ENCODE measurements around the gene AP4E1.
A peak's percentile ranks its signal among the peaks of the same experiment; 100 is the strongest.
"Not testable (repeated sequence)": the region's sequence is repeated elsewhere in the genome, so short reads cannot be mapped to it uniquely, and the experiment has no call there.

The AP4E1 gene

GRCh38 chr15:50908209-50909009 is at the start of gene AP4E1:
Gene AP4E1, plus strand, starts transcription at chr15:50908683. Its CDS starts 96 bp downstream, at chr15:50908779.
- peak; percentile 57 to 96 (median 84) for DNase-seq

- no peak for DNase-seq
Measured at GRCh38 chr15:50860824-50861223, 47.7 kb upstream of the AP4E1 start.

- no peak for DNase-seq
Measured at GRCh38 chr15:50862553-50862952, 45.9 kb upstream of the AP4E1 start.

GRCh38 chr15:50864873-50865272 is 43.6 kb upstream of the AP4E1 start:
- DNase-seq, result no peak

GRCh38 chr15:50865515-50866353 is 42.7 kb upstream of the AP4E1 start:
- DNase-seq, result no peak

GRCh38 chr15:50871832-50872231 is 36.7 kb upstream of the AP4E1 start:
- DNase-seq, result no peak

GRCh38 chr15:50872832-50873426 is 35.6 kb upstream of the AP4E1 start:
- DNase-seq, result no peak

GRCh38 chr15:50873935-50874361 is 34.5 kb upstream of the AP4E1 start:
- no peak for DNase-seq

- DNase-seq, result not testable (repeated sequence)
Measured at GRCh38 chr15:50875238-50875637, 33.2 kb upstream of the AP4E1 start.

- no peak for DNase-seq
Measured at GRCh38 chr15:50876260-50876988, 32.1 kb upstream of the AP4E1 start.

- peak in 46 of 51 donors; percentile 2 to 83 (median 42) for DNase-seq
Measured at GRCh38 chr15:50876989-50877360, 31.5 kb upstream of the AP4E1 start.

- DNase-seq, result no peak
Measured at GRCh38 chr15:50879016-50879617, 29.4 kb upstream of the AP4E1 start.

GRCh38 chr15:50880206-50880605 is 28.3 kb upstream of the AP4E1 start:
- DNase-seq, result no peak

GRCh38 chr15:50880651-50881114 is 27.8 kb upstream of the AP4E1 start:
- no peak for DNase-seq

GRCh38 chr15:50881121-50882048 is 27.1 kb upstream of the AP4E1 start:
- DNase-seq, result no peak

GRCh38 chr15:50883903-50884302 is 24.6 kb upstream of the AP4E1 start:
- peak in 1 of 51 donors; percentile 9 for DNase-seq

GRCh38 chr15:50884540-50884939 is 23.9 kb upstream of the AP4E1 start:
- no peak for DNase-seq

- no peak for DNase-seq
Measured at GRCh38 chr15:50886139-50886467, 22.4 kb upstream of the AP4E1 start.

- DNase-seq, result no peak
Measured at GRCh38 chr15:50886611-50887345, 21.7 kb upstream of the AP4E1 start.

Data from hypothalamus (tissue), 51 donors.